Gastroesophageal sphincter (tissue), 3 donors: Measurements from ENCODE around the gene NUP133.

ENCODE experiments used
- EP300 ChIP-seq: sonication (generic); formaldehyde crosslinking; IDR thresholded peaks from one replicate; pipeline ENCODE4 v1.6.1; 2017; ENCODE audit warnings: antibody characterized with exemption, mild to moderate bottlenecking
- POLR2A ChIP-seq, 2 donors: fragments of 450-650 bp; IDR thresholded peaks; one replicate each; pipeline ENCODE4 v1.6.1; 2017; ENCODE audit warnings: antibody characterized with exemption in 2 of 2, mild to moderate bottlenecking in 2 of 2, moderate library complexity in 1 of 2
- POLR2AphosphoS5 ChIP-seq: sonication (generic); formaldehyde crosslinking; IDR thresholded peaks from one replicate; pipeline ENCODE4 v1.6.1; 2017; ENCODE audit warnings: antibody characterized with exemption
- TF ChIP-seq, protein P1 (sequence below), 4 experiments: fragments of 200-600 bp in 2 of 4; fragments of 450-650 bp in 2 of 4; sonication (generic) in 1 of 4; IDR thresholded peaks; one replicate each; pipeline ENCODE4 v1.5.1; 2017 to 2019; ENCODE audit warnings: antibody characterized with exemption in 4 of 4, mild to moderate bottlenecking in 2 of 4, moderate library complexity in 2 of 4

- no peak for TF ChIP-seq POLR2A (IDR thresholded peaks at IDR 0.05)
- TF ChIP-seq, protein P1, sequence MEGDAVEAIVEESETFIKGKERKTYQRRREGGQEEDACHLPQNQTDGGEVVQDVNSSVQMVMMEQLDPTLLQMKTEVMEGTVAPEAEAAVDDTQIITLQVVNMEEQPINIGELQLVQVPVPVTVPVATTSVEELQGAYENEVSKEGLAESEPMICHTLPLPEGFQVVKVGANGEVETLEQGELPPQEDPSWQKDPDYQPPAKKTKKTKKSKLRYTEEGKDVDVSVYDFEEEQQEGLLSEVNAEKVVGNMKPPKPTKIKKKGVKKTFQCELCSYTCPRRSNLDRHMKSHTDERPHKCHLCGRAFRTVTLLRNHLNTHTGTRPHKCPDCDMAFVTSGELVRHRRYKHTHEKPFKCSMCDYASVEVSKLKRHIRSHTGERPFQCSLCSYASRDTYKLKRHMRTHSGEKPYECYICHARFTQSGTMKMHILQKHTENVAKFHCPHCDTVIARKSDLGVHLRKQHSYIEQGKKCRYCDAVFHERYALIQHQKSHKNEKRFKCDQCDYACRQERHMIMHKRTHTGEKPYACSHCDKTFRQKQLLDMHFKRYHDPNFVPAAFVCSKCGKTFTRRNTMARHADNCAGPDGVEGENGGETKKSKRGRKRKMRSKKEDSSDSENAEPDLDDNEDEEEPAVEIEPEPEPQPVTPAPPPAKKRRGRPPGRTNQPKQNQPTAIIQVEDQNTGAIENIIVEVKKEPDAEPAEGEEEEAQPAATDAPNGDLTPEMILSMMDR (IDR thresholded peaks at IDR 0.05) = no peak
- TF ChIP-seq EP300 = no peak
- no peak for TF ChIP-seq POLR2AphosphoS5
Measured at GRCh38 chr1:229474509-229474908, 33.6 kb downstream of the NUP133 start.
